Measurements from ENCODE around the gene MYRF. TPM values are rescaled to one million over a fixed set of nuclear protein-coding genes. Genes with fewer than 3 reads are reported as not detected.

MYRF gene
- total and polyA plus RNA-seq, 2 of the 4 experiments (the other 2 are of a cell fraction): 1.6 to 10.7 TPM

DNA sequence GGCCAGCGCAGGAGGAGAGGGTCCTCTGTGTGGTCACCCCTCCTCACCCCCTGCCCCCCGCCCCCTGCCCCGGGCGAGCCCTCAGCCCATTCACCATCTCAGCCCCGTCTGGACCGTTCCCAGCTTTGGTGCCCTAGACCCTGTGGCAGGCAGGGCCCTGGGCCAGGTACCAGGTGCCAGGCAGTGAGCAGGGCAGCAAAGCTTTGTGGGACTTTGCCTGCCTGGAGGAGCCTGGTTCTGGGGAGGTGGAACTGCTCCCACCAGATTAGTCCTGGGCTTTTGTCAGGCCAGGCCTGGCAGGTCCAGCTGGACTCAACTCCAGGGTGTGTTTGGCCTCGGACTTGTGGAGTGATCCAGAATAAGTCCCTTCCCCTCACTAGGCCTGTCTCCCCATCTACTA is 13.7 kb upstream of the MYRF start:
- H4K8ac ChIP-seq (ENCODE audit: low read depth in 2 of 2, low read length in 2 of 2): no peak overlapping the region
- dilution Hi-C loops (cut with HindIII; ENCODE audit: low sequenced_read_pairs, unreplicated experiment) (no loop called here), intact Hi-C loops (cut with micrococcal nuclease) (loop anchor here (10.0 kb wide), 1 partner anchor 154 kb away; the partner anchor contains the start of gene SYT7), in situ Hi-C loops (cut with MboI; ENCODE audit: low sequenced_read_pairs) (no loop called here)
- no peaks in the 10 kb centered on the region for H4K20me1 ChIP-seq (ENCODE audit: insufficient read depth, low read length)
- no peak overlapping the region for H2BK5ac ChIP-seq (ENCODE audit: low read depth, low read length, poor library complexity, severe bottlenecking)
- BruUV-seq (replicated peaks): no TSS peak
- H2AK5ac ChIP-seq (ENCODE audit: low read depth, low read length): no peak overlapping the region
- no peak for TF ChIP-seq RCOR1 (IDR thresholded peaks at IDR 0.05; ENCODE audit: insufficient replicate concordance, low read length)
- no peak for TF ChIP-seq USF2 (IDR thresholded peaks at IDR 0.05; ENCODE audit: low read depth, low read length)
- no peak for TF ChIP-seq RFX5 (IDR thresholded peaks at IDR 0.05; ENCODE audit: low read depth, low read length)
- no peak for TF ChIP-seq ELK1 (IDR thresholded peaks at IDR 0.05; ENCODE audit: borderline replicate concordance, low read depth, low read length)
- no peak for TF ChIP-seq CEBPB (IDR thresholded peaks at IDR 0.05; ENCODE audit: low read depth, low read length)
- TF ChIP-seq RAD21 (IDR thresholded peaks at IDR 0.05; ENCODE audit: low read length): no peak
- no peak for TF ChIP-seq POLR2A (IDR thresholded peaks at IDR 0.05; ENCODE audit: low read depth, low read length)
- TF ChIP-seq MAFK (IDR thresholded peaks at IDR 0.05; ENCODE audit: low read depth, low read length): no peak
- TF ChIP-seq MXI1 (IDR thresholded peaks at IDR 0.05; ENCODE audit: borderline replicate concordance, low read depth, low read length): no peak
- no peak for TF ChIP-seq CHD1 (IDR thresholded peaks at IDR 0.05; ENCODE audit: low read depth, low read length)
- TF ChIP-seq FOS (IDR thresholded peaks at IDR 0.05; ENCODE audit: low read depth, low read length): no peak
- no peak for TF ChIP-seq SMC3 (IDR thresholded peaks at IDR 0.05; ENCODE audit: low read depth, low read length)
- TF ChIP-seq BHLHE40 (IDR thresholded peaks at IDR 0.05; ENCODE audit: low read depth, low read length): no peak
- H2AFZ ChIP-seq (replicated peaks; ENCODE audit: low read length, poor library complexity): no peak overlapping the region
- no peak overlapping the region for H3K14ac ChIP-seq (replicated peaks; ENCODE audit: low read depth, low read length)
- H3K23ac ChIP-seq (ENCODE audit: low read depth, low read length): no peak overlapping the region
- H3K36me3 ChIP-seq (ENCODE audit: control insufficient read depth, insufficient read depth, low read length): peaks cover 16% of the 10 kb centered on the region; the same call in 1 of the 2 replicates
- H3K27me3 ChIP-seq (ENCODE audit: control insufficient read depth, insufficient read depth, low read length): no peaks in the 10 kb centered on the region
- H4K5ac ChIP-seq (ENCODE audit: low read depth, low read length): no peak overlapping the region
- no CpG with 5 or more reads among the region's 7 CpGs for WGBS, 2 experiments (ENCODE audit: extremely low coverage in 2 of 2, insufficient read length in 1 of 2)
- H3K4ac ChIP-seq (ENCODE audit: low read depth, low read length): no peak overlapping the region
- no peak overlapping the region for H3K4me2 ChIP-seq (ENCODE audit: low read depth, low read length)
- no peaks in the 10 kb centered on the region for H3K79me1 ChIP-seq (ENCODE audit: low read depth in 1 of 2, low read length in 2 of 2)
- H3K18ac ChIP-seq (ENCODE audit: low read depth, low read length): no peak overlapping the region
- no peak overlapping the region for H3K56ac ChIP-seq (ENCODE audit: extremely low read depth, insufficient read depth, low read length)
- no peak overlapping the region for H2AK9ac ChIP-seq (replicated peaks; ENCODE audit: low read depth, low read length, poor library complexity)
- no peaks in the 10 kb centered on the region for H3K4me1 ChIP-seq (ENCODE audit: control insufficient read depth, insufficient read depth, low read length)
- H3K4me3 ChIP-seq (ENCODE audit: insufficient read depth, low read depth, low read length): no peak overlapping the region
- H4K91ac ChIP-seq (ENCODE audit: insufficient read depth, low read depth, low read length): no peak overlapping the region
- no peaks in the 10 kb centered on the region for H3K9me1 ChIP-seq (ENCODE audit: insufficient read depth, low read length)
- CTCF ChIA-PET: no interaction called here
- H3K27ac ChIP-seq (ENCODE audit: insufficient read depth, low read length): no peak overlapping the region
- no peak overlapping the region for H2BK20ac ChIP-seq (ENCODE audit: low read depth, low read length)
- no peak overlapping the region for H2BK15ac ChIP-seq (ENCODE audit: low read depth, low read length)
- ATAC-seq (ENCODE audit: low read depth): no peak
- no peak overlapping the region for H3K9ac ChIP-seq (ENCODE audit: low read depth, low read length)
- POLR2A ChIA-PET (ENCODE audit: unreplicated experiment): no interaction called here
- H2BK120ac ChIP-seq (ENCODE audit: low read depth, low read length): no peak overlapping the region
- DNase-seq: no peak
- H3K9me3 ChIP-seq (ENCODE audit: control insufficient read depth, insufficient read depth, low read length): no peaks in the 10 kb centered on the region
